ENCODE results near the gene CCN2.

GRCh38 chr6:131920656-131921055 is 30.5 kb downstream of the CCN2 start:
- no peak for TF ChIP-seq CTCF (IDR thresholded peaks at IDR 0.05)
- no peak for TF ChIP-seq POLR2A (IDR thresholded peaks at IDR 0.05)
